Measurements from ENCODE around the gene CLRN3. TPM values are rescaled to one million over a fixed set of nuclear protein-coding genes. Genes with fewer than 3 reads are reported as not detected.

CLRN3 gene
- polyA plus RNA-seq, 2 of the 4 experiments (the other 2 are of a cell fraction): 0.08 TPM; not detected in 1

DNA sequence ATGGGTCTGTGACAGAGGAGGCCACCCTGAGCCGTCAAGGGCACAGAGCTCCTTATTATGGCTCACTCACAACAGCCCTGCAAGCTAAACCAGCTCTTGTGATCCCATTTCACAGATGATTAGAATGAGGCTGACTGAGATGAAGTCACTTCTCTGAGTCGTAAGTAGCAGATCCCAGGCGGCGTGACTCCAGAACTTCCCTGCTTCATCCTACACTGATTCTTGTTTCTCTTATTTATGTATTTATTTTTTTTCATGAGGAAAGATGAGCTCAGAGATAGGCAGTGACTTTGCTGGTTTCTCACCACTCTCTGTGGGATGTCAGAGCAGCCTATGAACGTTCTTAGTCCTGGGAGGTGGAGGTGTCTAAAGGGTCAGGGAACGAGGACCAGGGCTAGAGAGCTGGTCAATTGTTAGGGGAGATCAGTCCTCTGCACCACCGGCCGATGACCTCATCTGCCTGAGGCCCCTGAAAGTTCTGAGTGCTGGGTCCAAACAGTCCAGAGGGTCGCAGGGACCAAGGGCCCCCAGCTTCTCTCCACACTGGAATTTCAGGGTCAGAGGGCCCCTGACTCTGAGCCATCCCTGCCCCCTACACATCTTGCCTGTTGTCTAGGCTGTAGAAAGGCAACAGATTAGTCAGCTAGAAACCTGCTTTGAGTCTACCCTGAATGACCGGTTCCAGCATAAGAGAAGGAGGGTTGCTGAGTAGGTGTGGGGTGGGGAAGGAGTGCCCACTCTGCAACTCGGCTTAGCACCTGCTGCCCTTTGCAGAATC lies 17.9 kb downstream of the CLRN3 start (continued):
- TF ChIP-seq, protein P1, sequence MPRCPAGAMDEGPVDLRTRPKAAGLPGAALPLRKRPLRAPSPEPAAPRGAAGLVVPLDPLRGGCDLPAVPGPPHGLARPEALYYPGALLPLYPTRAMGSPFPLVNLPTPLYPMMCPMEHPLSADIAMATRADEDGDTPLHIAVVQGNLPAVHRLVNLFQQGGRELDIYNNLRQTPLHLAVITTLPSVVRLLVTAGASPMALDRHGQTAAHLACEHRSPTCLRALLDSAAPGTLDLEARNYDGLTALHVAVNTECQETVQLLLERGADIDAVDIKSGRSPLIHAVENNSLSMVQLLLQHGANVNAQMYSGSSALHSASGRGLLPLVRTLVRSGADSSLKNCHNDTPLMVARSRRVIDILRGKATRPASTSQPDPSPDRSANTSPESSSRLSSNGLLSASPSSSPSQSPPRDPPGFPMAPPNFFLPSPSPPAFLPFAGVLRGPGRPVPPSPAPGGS (IDR thresholded peaks at IDR 0.05): no peak

DNA sequence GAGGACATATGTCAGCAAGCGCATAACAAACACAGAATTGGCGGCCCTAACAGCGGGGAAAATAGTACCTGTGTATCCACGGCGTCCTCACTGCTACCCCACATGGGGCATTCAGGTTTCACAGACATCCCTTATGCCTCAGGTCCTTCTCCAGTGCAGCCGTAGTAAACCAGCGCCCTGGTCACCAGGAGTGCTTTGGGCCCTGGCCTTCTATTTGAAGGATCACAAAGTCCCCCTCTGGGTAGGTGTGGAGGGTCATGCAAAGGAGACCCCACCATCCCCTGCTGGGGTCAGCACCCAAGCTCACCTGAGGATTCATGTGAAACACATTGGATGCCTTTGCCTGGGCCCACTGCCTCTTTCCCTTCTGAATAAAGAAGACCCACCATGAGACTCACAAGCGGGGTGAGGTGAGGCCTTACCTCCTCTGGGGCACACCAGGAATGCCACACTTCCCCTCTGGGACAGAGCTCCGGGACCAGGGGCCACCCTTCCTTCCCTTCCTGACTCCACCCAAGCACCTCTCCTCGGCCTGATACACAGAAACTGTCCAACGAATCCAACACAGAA lies 18.8 kb downstream of the CLRN3 start:
- Histone ChIP-seq H3K27ac (no peak overlapping the region), H3K4me3 (no peak overlapping the region), H3K4me2 (no peak overlapping the region), H3K4me1 (no peaks in the 10 kb centered on the region), H3K9me3 (peaks cover 2% of the 10 kb centered on the region; the same call in 2 of the 3 replicates)
- no peak for DNase-seq (ENCODE audit: low read depth in 1 of 2, low spot score in 1 of 2)
- ATAC-seq: no peak
- FAIRE-seq: no peak
- POLR2A ChIA-PET: no interaction called here
- 35% methylated on average over 9 of the region's 11 CpGs for whole genome bisulfite sequencing (ENCODE audit: missing lambda C conversion rate)
- TF ChIP-seq NR3C1 (IDR thresholded peaks at IDR 0.05): no peak
- TF ChIP-seq CEBPB (IDR thresholded peaks at IDR 0.05): no peak
- TF ChIP-seq KDM5A (IDR thresholded peaks at IDR 0.05): no peak
- TF ChIP-seq, protein P2, sequence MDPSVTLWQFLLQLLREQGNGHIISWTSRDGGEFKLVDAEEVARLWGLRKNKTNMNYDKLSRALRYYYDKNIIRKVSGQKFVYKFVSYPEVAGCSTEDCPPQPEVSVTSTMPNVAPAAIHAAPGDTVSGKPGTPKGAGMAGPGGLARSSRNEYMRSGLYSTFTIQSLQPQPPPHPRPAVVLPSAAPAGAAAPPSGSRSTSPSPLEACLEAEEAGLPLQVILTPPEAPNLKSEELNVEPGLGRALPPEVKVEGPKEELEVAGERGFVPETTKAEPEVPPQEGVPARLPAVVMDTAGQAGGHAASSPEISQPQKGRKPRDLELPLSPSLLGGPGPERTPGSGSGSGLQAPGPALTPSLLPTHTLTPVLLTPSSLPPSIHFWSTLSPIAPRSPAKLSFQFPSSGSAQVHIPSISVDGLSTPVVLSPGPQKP (IDR thresholded peaks at IDR 0.05; ENCODE audit: low read depth, low read length): no peak
- TF ChIP-seq, protein P3, sequence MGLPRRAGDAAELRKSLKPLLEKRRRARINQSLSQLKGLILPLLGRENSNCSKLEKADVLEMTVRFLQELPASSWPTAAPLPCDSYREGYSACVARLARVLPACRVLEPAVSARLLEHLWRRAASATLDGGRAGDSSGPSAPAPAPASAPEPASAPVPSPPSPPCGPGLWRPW (IDR thresholded peaks at IDR 0.05): no peak
- TF ChIP-seq FOSL2 (IDR thresholded peaks at IDR 0.05): no peak
- no peak for TF ChIP-seq FOSL2 (CRISPR knock-in tag; IDR thresholded peaks at IDR 0.05)
- no peak for TF ChIP-seq CBX2 (IDR thresholded peaks at IDR 0.05; ENCODE audit: borderline replicate concordance, low read depth)
- CTCF ChIA-PET: interaction anchor here (0.6 to 1.3 kb wide), 4 partner anchors 11 to 195 kb away, joined by 3 to 4 read pairs (median 3); no protein-coding TSS in a partner anchor

DNA sequence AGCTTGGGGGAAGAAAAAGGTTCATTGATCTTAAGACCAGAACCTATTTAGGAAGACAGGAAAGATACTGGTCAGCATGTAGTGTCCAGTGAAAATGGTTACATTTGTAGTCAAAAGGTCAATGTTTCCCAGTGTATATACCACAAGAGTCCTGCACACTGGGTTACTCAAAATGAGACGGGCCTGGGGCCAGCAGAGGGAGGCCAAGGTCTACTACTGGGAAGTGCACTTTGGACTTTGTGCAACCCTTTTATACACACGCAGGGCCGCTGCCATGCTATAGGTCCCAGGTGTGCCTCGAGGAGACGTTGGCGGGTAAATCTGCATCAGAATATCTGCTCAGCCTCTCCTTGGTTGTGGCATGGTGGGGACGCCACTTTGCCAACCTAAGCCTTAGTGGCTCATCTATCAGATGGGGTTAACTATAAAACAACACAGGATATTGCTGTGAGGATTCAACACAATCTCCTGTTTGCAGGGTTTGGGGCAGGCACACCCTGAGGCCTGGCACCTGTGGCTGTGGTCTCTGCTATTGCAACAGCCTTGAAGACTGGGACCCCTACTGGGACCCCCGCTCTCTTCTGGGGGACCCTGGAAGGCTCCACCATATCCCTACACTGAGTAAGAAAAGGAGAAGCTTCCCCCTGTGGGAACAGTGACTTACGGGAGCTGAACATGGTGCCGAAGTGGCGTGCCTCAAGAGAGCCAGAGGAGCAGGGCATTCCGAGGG lies 19.7 kb downstream of the CLRN3 start:
- peaks cover 2% of the 10 kb centered on the region; the same call in 2 of the 3 replicates for H3K9me3 ChIP-seq
- TF ChIP-seq RAD21 (conservative IDR thresholded peaks at IDR 0.05 in 1 of 2, IDR thresholded peaks at IDR 0.05 in 1 of 2): peak in 1 of 2 experiments; percentile 21; a peak in 2 of 5 replicates
- TF ChIP-seq GATA3 (IDR thresholded peaks at IDR 0.05; ENCODE audit: borderline replicate concordance): no peak
- peak in 1 of 2 experiments; percentile 57; a peak in 3 of 6 replicates for ATAC-seq
- 50% methylated on average over 9 of the region's 12 CpGs for WGBS (ENCODE audit: missing lambda C conversion rate)
- H3K4me1 ChIP-seq: no peaks in the 10 kb centered on the region
- ChIA-PET CTCF (interaction anchor here (0.6 to 1.4 kb wide), 3 partner anchors 11 to 194 kb away, joined by 3 read pairs; no protein-coding TSS in a partner anchor), POLR2A (no interaction called here)
- FAIRE-seq: no peak
- H3K4me2 ChIP-seq: no peak overlapping the region
- H3K4me3 ChIP-seq: no peak overlapping the region
- no peak overlapping the region for H3K27ac ChIP-seq
- no peak for DNase-seq (ENCODE audit: low read depth in 1 of 2, low spot score in 1 of 2)

DNA sequence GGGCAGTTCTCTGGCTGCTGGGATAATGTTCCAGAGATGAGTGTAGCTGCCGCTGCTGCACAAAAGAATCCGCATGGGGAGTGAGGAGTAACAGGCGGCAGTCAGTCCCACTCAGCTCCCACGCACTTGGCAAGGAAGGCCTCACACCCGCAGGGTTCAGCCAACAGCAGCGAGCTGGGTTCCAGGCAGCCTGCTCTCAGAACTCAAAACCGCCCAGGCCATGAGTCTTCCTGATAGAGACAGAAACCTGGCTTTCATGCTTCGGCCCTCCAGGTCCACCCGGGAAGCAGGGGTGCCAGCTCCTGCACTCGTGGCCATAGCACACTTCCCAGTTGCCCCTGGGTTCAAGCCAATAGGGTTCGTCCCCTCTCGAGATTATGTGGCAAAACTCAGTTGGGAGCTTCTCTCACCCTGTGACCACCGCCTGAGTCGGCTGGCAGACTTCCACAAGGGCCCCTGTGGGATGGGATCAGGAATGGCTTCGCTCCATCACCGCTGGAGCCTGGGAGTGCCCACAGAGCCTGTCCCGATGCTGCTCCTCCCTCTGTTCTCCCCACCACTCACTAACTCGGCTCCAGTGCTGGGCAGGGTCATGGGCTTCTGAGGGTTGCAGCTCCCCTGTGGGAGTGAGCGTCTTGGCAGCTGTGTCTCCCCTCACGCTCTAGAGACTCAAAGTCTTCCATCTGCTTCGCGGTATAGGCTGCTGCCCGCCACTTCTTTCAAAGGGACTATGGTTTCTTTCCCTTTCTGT lies 20.6 kb downstream of the CLRN3 start:
- Histone ChIP-seq H3K9me3 (peaks cover 2% of the 10 kb centered on the region; the same call in 2 of the 3 replicates), H3K4me3 (no peak overlapping the region), H3K4me2 (no peak overlapping the region), H3K27ac (no peak overlapping the region), H3K4me1 (no peaks in the 10 kb centered on the region)
- POLR2A ChIA-PET: no interaction called here
- no peak for DNase-seq (ENCODE audit: low read depth in 1 of 2, low spot score in 1 of 2)
- ATAC-seq: no peak
- CTCF ChIA-PET: interaction anchor here (1.0 to 1.4 kb wide), 3 partner anchors 10 to 195 kb away, joined by 3 to 6 read pairs (median 3); no protein-coding TSS in a partner anchor
- 54% methylated on average over 23 of the region's 23 CpGs for WGBS (ENCODE audit: missing lambda C conversion rate)
- TF ChIP-seq EHF (CRISPR knock-in tag; IDR thresholded peaks at IDR 0.05) (no peak), EHMT2 (IDR thresholded peaks at IDR 0.05; ENCODE audit: low read depth) (no peak), ESRRA (IDR thresholded peaks at IDR 0.05; ENCODE audit: borderline replicate concordance, low read length) (no peak), CHD4 (IDR thresholded peaks at IDR 0.05; ENCODE audit: borderline replicate concordance) (no peak)
- TF ChIP-seq, protein P2 (IDR thresholded peaks at IDR 0.05; ENCODE audit: low read depth, low read length): no peak
- TF ChIP-seq, protein P4, sequence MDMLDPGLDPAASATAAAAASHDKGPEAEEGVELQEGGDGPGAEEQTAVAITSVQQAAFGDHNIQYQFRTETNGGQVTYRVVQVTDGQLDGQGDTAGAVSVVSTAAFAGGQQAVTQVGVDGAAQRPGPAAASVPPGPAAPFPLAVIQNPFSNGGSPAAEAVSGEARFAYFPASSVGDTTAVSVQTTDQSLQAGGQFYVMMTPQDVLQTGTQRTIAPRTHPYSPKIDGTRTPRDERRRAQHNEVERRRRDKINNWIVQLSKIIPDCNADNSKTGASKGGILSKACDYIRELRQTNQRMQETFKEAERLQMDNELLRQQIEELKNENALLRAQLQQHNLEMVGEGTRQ (IDR thresholded peaks at IDR 0.05): no peak
- FAIRE-seq: no peak

Measured in A549 (cell line).